Transverse colon (tissue), 4 donors: ENCODE results near the gene NEK4. TPM values are rescaled to one million over a fixed set of nuclear protein-coding genes. Genes with fewer than 3 reads are reported as not detected.

Experiments used
- DNase-seq: peaks from one replicate; pipeline ENCODE4 v3.0.0-alpha.2; 2019
- H3K27ac ChIP-seq, 4 donors: fragments of 200-600 bp; sonication (generic); 2 replicates each; pipeline ENCODE4 v1.5.1; 2016 to 2018; ENCODE audit warnings: inconsistent platforms in 4 of 4
- H3K27me3 ChIP-seq: fragments of 200-600 bp; sonication (generic); 2 replicates; pipeline ENCODE4 v1.5.1; 2017; ENCODE audit warnings: inconsistent platforms
- H3K36me3 ChIP-seq, 4 donors: fragments of 200-600 bp; sonication (generic); 2 replicates each; pipeline ENCODE4 v1.5.1; 2017 to 2019; ENCODE audit warnings: inconsistent platforms in 4 of 4
- H3K4me1 ChIP-seq, 4 donors: fragments of 200-600 bp; sonication (generic); 2 replicates each; pipeline ENCODE4 v1.5.1; 2017 to 2020; ENCODE audit warnings: inconsistent platforms in 4 of 4
- H3K4me3 ChIP-seq, 4 donors: fragments of 200-600 bp; sonication (generic); 1 replicate in 1 of 4; 2 replicates in 3 of 4; pipeline versions ENCODE4 v1.5.1 to v1.6.1; 2017 to 2019; ENCODE audit warnings: inconsistent platforms in 4 of 4
- H3K9me3 ChIP-seq, 2 donors: fragments of 200-600 bp; sonication (generic); 2 replicates each; pipeline ENCODE4 v1.5.1; 2017 to 2019; ENCODE audit warnings: inconsistent platforms in 2 of 2
- EP300 ChIP-seq: sonication (generic); formaldehyde crosslinking; IDR thresholded peaks from one replicate; pipeline ENCODE4 v1.6.1; 2017; ENCODE audit warnings: antibody characterized with exemption, low read depth
- POLR2A ChIP-seq: fragments of 450-650 bp; IDR thresholded peaks from one replicate; pipeline ENCODE4 v1.6.1; 2016; ENCODE audit warnings: antibody characterized with exemption, mild to moderate bottlenecking, moderate library complexity
- POLR2AphosphoS5 ChIP-seq, 3 donors: sonication (generic); formaldehyde crosslinking; IDR thresholded peaks; one replicate each; pipeline ENCODE4 v1.6.1; 2016; ENCODE audit warnings: antibody characterized with exemption in 3 of 3
- WGBS, 2 donors: methylation state at CpG; one replicate each; pipeline ENCODE4 v1.1.5; 2018; ENCODE audit warnings: low coverage in 1 of 2; 5-methylcytosine and 5-hydroxymethylcytosine counted together
- in situ Hi-C, 4 donors: fragments of 200-750 bp; cut with MboI; loops; one replicate each; pipeline versions ENCODE4 v1.15.0 to v1.15.1; 2017; ENCODE audit warnings: low sequenced_read_pairs in 3 of 4, low pct_ligation_motif_present in 1 of 4, low pct_unique_long_range_greater_than_20kb in 1 of 4
- intact Hi-C: fragments of 100-400 bp; cut with DNase I; formaldehyde crosslinking; loops from one replicate; pipeline ENCODE4 v1.15.1; 2023; ENCODE audit warnings: low total_unique reads
- total RNA-seq, 4 donors: library from RNA; depleted of rRNA; stranded (reverse); fragments of >200 nt; gene quantifications; one replicate each; pipeline ENCODE4 v1.1.0, GENCODE V29; 2016
- TF ChIP-seq, protein P1 (sequence below), 5 experiments: fragments of 200-600 bp in 3 of 5; fragments of 450-650 bp in 2 of 5; sonication (generic) in 3 of 5; IDR thresholded peaks; 1 replicate in 2 of 5; 2 replicates in 3 of 5; pipeline ENCODE4 v1.5.1; 2016 to 2017; ENCODE audit warnings: antibody characterized with exemption in 5 of 5, inconsistent platforms in 3 of 5, mild to moderate bottlenecking in 2 of 5, moderate library complexity in 1 of 5

NEK4 gene
- total RNA-seq, 4 donors from 2014 or later: 14.6 to 35.0 (median 22.1) TPM

DNA sequence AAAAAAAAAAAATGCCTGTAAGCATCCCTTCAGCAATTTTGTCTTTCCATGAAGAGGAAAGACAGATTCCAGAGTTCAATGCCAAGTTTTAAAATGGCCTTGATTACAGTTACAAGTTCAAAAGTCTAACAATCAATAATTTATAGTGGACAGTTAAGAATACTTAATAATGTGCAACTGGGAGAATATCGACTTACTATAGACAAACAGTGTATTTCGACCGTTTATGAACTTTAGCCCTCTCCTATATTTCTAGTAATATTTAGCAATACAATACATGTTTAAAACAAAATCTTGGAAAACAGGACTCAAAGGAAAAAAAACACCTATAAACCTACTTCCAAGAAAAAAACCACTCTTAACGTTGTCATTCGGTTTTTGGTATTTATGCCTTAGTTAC is 86.6 kb downstream of the NEK4 start:
- in situ Hi-C loops: no loop called here
- peak overlapping the region in 3 of 4 donors; percentile 95 to 99 (median 98) for H3K27ac ChIP-seq

DNA sequence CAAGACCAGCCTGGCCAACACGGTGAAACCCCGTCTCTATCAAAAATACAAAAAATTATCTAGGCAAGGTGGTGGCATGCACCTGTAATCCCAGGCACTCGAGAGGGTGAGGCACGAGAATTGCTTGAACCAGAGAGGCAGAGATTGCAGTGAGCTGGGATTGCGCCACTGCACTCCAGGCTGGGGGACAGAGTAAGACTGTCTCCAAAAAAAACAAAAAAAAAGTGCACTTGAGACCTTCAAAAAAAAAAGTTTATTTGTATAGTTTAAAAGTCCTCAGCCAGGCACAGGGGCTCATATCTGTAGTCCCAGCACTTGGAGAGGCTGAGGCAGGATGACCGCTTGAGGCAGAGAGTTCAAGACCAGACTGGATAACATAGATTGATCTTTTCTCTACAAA is 87.1 kb downstream of the NEK4 start:
- intact Hi-C loops (no loop called here), in situ Hi-C loops (no loop called here)
- Histone ChIP-seq H3K9me3 (no peaks in the 10 kb centered on the region), H3K4me1 (peaks cover 5 to 62% (median 36%) of the 10 kb centered on the region in 4 donors), H3K4me3 (no peak overlapping the region), H3K27ac (peak overlapping the region in 1 of 4 donors; percentile 95), H3K36me3 (peaks cover 0 to 25% (median 12%) of the 10 kb centered on the region in 4 donors), H3K27me3 (no peaks in the 10 kb centered on the region)
- TF ChIP-seq POLR2A (no peak), POLR2AphosphoS5 (IDR thresholded peaks at IDR 0.05) (no peak), EP300 (no peak)
- TF ChIP-seq, protein P1, sequence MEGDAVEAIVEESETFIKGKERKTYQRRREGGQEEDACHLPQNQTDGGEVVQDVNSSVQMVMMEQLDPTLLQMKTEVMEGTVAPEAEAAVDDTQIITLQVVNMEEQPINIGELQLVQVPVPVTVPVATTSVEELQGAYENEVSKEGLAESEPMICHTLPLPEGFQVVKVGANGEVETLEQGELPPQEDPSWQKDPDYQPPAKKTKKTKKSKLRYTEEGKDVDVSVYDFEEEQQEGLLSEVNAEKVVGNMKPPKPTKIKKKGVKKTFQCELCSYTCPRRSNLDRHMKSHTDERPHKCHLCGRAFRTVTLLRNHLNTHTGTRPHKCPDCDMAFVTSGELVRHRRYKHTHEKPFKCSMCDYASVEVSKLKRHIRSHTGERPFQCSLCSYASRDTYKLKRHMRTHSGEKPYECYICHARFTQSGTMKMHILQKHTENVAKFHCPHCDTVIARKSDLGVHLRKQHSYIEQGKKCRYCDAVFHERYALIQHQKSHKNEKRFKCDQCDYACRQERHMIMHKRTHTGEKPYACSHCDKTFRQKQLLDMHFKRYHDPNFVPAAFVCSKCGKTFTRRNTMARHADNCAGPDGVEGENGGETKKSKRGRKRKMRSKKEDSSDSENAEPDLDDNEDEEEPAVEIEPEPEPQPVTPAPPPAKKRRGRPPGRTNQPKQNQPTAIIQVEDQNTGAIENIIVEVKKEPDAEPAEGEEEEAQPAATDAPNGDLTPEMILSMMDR (IDR thresholded peaks at IDR 0.05): no peak
- WGBS, 2 donors: 78 to 80% methylated on average over 2 to 6 of the region's 6 CpGs
- DNase-seq: no peak

More for the DNA sequence above, 86.6 kb downstream of the NEK4 start:
- no peak overlapping the region for H3K4me3 ChIP-seq
- TF ChIP-seq POLR2A: no peak
- TF ChIP-seq, protein P1 (IDR thresholded peaks at IDR 0.05): no peak
- no peak for TF ChIP-seq POLR2AphosphoS5 (IDR thresholded peaks at IDR 0.05)
- no peak for TF ChIP-seq EP300
- 38 to 41% methylated on average over 5 of the region's 5 CpGs for WGBS, 2 donors
- H3K4me1 ChIP-seq: peaks cover 5 to 57% (median 36%) of the 10 kb centered on the region in 4 donors
- DNase-seq: no peak
- H3K27me3 ChIP-seq: no peaks in the 10 kb centered on the region
- peaks cover 0 to 25% (median 12%) of the 10 kb centered on the region in 4 donors for H3K36me3 ChIP-seq
- no peaks in the 10 kb centered on the region for H3K9me3 ChIP-seq
- intact Hi-C loops: no loop called here

DNA sequence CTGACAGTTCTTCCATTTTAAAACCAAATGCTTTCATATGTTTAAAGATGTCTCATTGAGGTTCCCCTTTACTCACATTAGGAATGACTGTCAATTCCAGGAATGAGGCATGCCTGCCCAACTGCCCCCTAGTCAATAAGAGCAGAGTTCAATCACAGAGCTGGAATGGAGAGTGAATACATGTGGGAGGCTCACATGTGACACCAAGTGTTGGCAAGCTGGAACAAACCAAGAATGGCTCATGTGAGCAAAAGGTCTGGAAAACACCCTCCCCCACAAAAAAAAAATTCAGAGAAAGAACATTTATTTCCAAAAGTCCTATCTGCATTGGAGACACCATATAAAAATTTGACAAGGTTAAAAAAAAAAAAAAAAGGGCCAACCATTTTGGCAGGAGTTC is 88.7 kb downstream of the NEK4 start:
- H3K27me3 ChIP-seq: no peaks in the 10 kb centered on the region
- in situ Hi-C loops: no loop called here
- peak overlapping the region in 3 of 4 donors; percentile 17 to 39 (median 24) for H3K27ac ChIP-seq
- no peak for DNase-seq
- TF ChIP-seq POLR2AphosphoS5 (IDR thresholded peaks at IDR 0.05) (no peak), POLR2A (no peak), EP300 (no peak)
- TF ChIP-seq, protein P1 (IDR thresholded peaks at IDR 0.05): no peak
- peaks cover 4 to 52% (median 26%) of the 10 kb centered on the region in 4 donors for H3K4me1 ChIP-seq
- H3K36me3 ChIP-seq: peaks cover 0 to 26% (median 12%) of the 10 kb centered on the region in 4 donors
- H3K4me3 ChIP-seq: no peak overlapping the region
- intact Hi-C loops: no loop called here
- H3K9me3 ChIP-seq: no peaks in the 10 kb centered on the region

DNA sequence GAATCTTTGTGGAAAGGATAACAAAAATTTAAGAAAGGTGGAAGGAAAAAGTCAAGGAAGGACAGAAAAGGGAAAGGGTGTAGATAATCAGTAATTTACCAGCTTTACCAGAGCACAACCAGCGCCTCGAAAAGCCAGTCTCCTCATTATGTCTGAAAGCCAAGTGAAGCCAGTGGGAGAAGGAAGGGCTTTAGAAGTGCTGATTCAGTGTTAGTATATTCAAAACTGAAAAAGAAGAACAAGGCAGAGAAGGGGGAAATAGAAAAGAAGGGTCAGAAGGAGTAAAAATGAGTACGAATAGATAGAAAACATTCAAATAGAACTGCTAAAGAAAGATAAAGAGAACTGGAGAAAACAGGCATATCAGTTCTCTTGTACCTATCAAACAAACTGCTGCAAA is 89.1 kb downstream of the NEK4 start:
- no peak for DNase-seq
- intact Hi-C loops: no loop called here
- 68 to 69% methylated on average over 3 of the region's 3 CpGs for WGBS, 2 donors
- peaks cover 0 to 30% (median 14%) of the 10 kb centered on the region in 4 donors for H3K36me3 ChIP-seq
- H3K27ac ChIP-seq: peak overlapping the region in 3 of 4 donors; percentile 17 to 39 (median 24)
- H3K4me3 ChIP-seq: no peak overlapping the region
- TF ChIP-seq, protein P1 (IDR thresholded peaks at IDR 0.05): no peak
- TF ChIP-seq EP300: no peak
- TF ChIP-seq POLR2A: no peak
- TF ChIP-seq POLR2AphosphoS5 (IDR thresholded peaks at IDR 0.05): no peak
- no peaks in the 10 kb centered on the region for H3K27me3 ChIP-seq
- in situ Hi-C loops: no loop called here
- H3K9me3 ChIP-seq: no peaks in the 10 kb centered on the region
- peaks cover under 1 to 48% (median 22%) of the 10 kb centered on the region in 4 donors for H3K4me1 ChIP-seq
